Ovary (tissue), 9 donors: Measurements from ENCODE around the gene ACTN1. TPM values are rescaled to one million over a fixed set of nuclear protein-coding genes. Genes with fewer than 3 reads are reported as not detected.

ENCODE experiments used
- DNase-seq, 5 donors: peaks; one replicate each; pipeline ENCODE4 v3.0.0-alpha.2; 2019 to 2020
- H3K27ac ChIP-seq, 2 donors: fragments of 200-600 bp; one replicate each; pipeline versions ENCODE4 v1.5.1 to v1.8.0; 2019 to 2022
- H3K27me3 ChIP-seq: fragments of 200-600 bp; one replicate; pipeline ENCODE4 v1.8.0; 2022
- H3K36me3 ChIP-seq: fragments of 200-600 bp; sonication (generic); one replicate; pipeline ENCODE4 v1.5.1; 2019
- H3K4me1 ChIP-seq: one replicate; pipeline ENCODE4 v1.8.1; 2013; ENCODE audit warnings: mild to moderate bottlenecking, moderate library complexity; ENCODE audit not compliant: insufficient read depth
- H3K4me3 ChIP-seq: fragments of 200-600 bp; sonication (generic); one replicate; pipeline ENCODE4 v1.5.1; 2017
- H3K9me3 ChIP-seq, 2 donors: fragments of 200-600 bp in 1 of 2; sonication (generic) in 1 of 2; one replicate each; pipeline versions ENCODE4 v1.5.1 to v1.8.1; 2013 to 2019; ENCODE audit warnings: mild to moderate bottlenecking in 1 of 2, moderate library complexity in 1 of 2
- EP300 ChIP-seq: sonication (generic); formaldehyde crosslinking; IDR thresholded peaks from one replicate; pipeline ENCODE4 v1.6.1; 2017; ENCODE audit warnings: antibody characterized with exemption
- POLR2A ChIP-seq: fragments of 450-650 bp; IDR thresholded peaks from one replicate; pipeline ENCODE4 v1.6.1; 2017; ENCODE audit warnings: antibody characterized with exemption, mild to moderate bottlenecking, moderate library complexity
- WGBS, 3 donors: extraction: QIAGEN DNeasy Blood & Tissue Kit in 1 of 3; methylation state at CpG; one replicate each; pipeline versions ENCODE4 v1.1.5 to v1.1.7; 2013 to 2017; 5-methylcytosine and 5-hydroxymethylcytosine counted together
- intact Hi-C, 4 donors: fragments of 100-400 bp; cut with DNase I; formaldehyde crosslinking; loops; one replicate each; pipeline versions ENCODE4 v1.11.0 to v1.15.1; 2022 to 2023
- polyA plus RNA-seq, 2 donors: library from polyadenylated mRNA; stranded (reverse); fragments of 200-250 nt in 1 of 2; fragments of 350-450 nt in 1 of 2; fragmentation: Illumina TruSeq in 1 of 2; extraction: RNeasy Lipid Tissue Mini Kit (QIAGEN cat#74804) in 1 of 2; gene quantifications; one replicate each; pipeline ENCODE4 v1.2.3, GENCODE V29; 2013 to 2014
- total RNA-seq, 7 donors: library from RNA; depleted of rRNA in 2 of 7; stranded (reverse); fragments of >200 nt in 2 of 7; fragmentation: NEBNext Ultra II Directional in 3 of 7; extraction: Animal tissue kit (Norgen Biotek cat#: 25700) in 3 of 7; gene quantifications; one replicate each; pipeline versions ENCODE4 v1.1.0 to v1.2.4, GENCODE V29; 2016 to 2023
- TF ChIP-seq, protein P1 (sequence below), 3 donors: fragments of 450-650 bp in 2 of 3; fragments of 200-600 bp in 1 of 3; IDR thresholded peaks; one replicate each; pipeline versions ENCODE4 v1.5.1 to v1.8.0; 2016 to 2022; ENCODE audit warnings: antibody characterized with exemption in 3 of 3, mild to moderate bottlenecking in 1 of 3
- donor health status: DM: no; HTN: no; CAD: no; lungs with moderate emphysema.
- donor health status: DM: no; HTN: no; CAD: no.
- donor health status: Bipolar disorder and iron deficiency.
- donor health status: DM: yes; HTN: yes; CAD: no.
- donor health status: DM: no; HTN: no; CAD: no.
- donor health status: DM: yes; HTN: yes; CAD: no.

The ACTN1 gene
- total and polyA plus RNA-seq, 9 donors, result 39.0 to 203 (median 138) TPM

DNA sequence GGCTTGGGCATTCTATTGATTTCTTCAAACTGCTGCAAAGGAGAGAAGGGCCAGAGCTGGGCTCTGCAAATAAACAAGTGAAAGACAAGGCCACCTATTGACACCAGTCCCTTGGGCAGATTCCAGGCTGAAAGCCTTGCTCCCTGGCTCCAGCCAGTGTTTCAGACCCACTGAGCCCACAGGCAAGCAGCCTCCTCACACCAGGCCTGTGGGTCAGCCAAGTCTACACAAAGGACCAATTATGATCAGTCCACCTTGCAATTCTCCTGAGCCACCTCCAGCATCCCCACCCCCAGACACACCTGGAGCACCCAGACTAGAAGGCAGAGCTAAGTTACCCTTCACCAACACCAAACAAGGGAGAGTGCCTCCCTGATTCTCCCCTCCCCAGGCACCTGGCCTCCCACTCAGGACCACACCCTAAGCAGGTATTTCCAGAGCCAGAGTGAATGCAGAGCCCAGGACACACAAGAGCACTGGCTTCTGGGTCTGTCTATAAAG is 13.8 kb downstream of the ACTN1 start:
- no peaks in the 10 kb centered on the region for H3K9me3 ChIP-seq
- H3K27ac ChIP-seq, result no peak overlapping the region
- no peak for DNase-seq
- no peaks in the 10 kb centered on the region for H3K36me3 ChIP-seq
- H3K27me3 ChIP-seq, result no peaks in the 10 kb centered on the region
- peaks cover 49% of the 10 kb centered on the region for H3K4me1 ChIP-seq
- no peak overlapping the region for H3K4me3 ChIP-seq
- TF ChIP-seq EP300 (no peak), POLR2A (no peak)
- TF ChIP-seq, protein P1, sequence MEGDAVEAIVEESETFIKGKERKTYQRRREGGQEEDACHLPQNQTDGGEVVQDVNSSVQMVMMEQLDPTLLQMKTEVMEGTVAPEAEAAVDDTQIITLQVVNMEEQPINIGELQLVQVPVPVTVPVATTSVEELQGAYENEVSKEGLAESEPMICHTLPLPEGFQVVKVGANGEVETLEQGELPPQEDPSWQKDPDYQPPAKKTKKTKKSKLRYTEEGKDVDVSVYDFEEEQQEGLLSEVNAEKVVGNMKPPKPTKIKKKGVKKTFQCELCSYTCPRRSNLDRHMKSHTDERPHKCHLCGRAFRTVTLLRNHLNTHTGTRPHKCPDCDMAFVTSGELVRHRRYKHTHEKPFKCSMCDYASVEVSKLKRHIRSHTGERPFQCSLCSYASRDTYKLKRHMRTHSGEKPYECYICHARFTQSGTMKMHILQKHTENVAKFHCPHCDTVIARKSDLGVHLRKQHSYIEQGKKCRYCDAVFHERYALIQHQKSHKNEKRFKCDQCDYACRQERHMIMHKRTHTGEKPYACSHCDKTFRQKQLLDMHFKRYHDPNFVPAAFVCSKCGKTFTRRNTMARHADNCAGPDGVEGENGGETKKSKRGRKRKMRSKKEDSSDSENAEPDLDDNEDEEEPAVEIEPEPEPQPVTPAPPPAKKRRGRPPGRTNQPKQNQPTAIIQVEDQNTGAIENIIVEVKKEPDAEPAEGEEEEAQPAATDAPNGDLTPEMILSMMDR (IDR thresholded peaks at IDR 0.05), result no peak
- intact Hi-C loops, result no loop called here

DNA sequence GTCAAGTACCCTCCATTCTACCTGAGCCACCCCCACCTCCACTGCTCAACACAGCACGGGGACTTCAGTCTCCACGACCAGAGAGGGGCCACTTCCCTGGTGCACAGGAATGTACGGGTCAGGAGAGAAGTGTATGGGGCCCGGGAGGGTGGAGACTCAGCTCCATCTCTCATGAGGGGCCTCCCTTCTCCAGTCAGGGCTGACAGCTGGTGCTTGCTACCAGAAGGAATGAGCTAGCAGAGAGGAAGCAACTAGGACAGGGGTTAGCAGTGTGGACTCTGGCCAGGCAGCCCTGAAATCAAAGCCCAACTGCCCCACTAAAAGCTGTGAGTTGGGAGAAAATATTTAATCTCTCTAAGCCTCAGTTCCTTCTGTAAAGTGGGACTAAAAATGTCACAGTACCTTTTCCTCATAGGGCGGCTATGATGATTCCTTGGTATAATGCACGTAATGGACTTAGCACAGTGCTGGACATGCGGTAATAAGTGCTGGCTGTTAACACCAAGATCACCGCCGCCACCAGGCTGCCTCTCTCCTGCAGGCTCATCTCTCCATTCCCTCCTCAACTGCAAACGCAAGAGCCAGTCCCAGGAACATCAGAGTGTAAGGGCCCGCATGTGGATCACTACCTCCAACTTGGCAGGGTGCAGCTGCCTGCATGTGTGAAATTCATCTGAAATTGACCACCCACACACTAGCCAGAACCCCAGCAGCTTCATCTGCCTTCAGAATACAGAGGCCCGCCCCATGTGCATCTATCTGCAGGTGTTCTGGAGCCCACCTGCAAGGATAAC is 14.6 kb downstream of the ACTN1 start:
- H3K27ac ChIP-seq, result no peak overlapping the region
- DNase-seq, result no peak
- intact Hi-C loops, result no loop called here

DNA sequence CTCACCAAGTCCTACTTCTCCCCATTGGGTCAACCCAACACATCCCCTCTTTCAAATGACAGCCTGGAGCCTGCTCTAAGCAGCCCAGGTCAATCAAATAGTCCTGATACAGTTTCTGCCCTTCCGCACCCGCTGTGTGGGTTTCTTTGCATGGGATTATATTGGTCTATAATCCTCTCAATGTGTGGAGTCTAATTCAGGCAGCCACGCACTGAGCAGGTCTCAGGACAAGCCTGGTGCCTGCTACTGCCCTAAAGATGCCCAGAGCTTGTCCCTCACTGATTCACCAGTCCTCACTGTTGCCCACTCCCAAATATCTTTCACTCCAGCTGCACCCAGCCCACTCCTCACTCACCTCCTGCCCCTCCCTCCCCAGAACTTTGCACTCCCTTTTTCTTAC is 16.4 kb downstream of the ACTN1 start:
- no peaks in the 10 kb centered on the region for H3K27me3 ChIP-seq
- H3K4me1 ChIP-seq, result peaks cover 39% of the 10 kb centered on the region
- intact Hi-C loops, result no loop called here
- H3K9me3 ChIP-seq, result no peaks in the 10 kb centered on the region
- DNase-seq, result no peak
- TF ChIP-seq EP300 (no peak), POLR2A (no peak)
- TF ChIP-seq, protein P1 (IDR thresholded peaks at IDR 0.05), result no peak
- no peak overlapping the region for H3K4me3 ChIP-seq
- H3K27ac ChIP-seq, result no peak overlapping the region
- H3K36me3 ChIP-seq, result no peaks in the 10 kb centered on the region
- WGBS, 3 donors, result 97 to 100% (median 97%) methylated on average over 3 of the region's 3 CpGs

More for the DNA sequence above, 14.6 kb downstream of the ACTN1 start:
- Histone ChIP-seq H3K36me3 (no peaks in the 10 kb centered on the region), H3K9me3 (no peaks in the 10 kb centered on the region), H3K4me1 (peaks cover 43% of the 10 kb centered on the region), H3K27me3 (no peaks in the 10 kb centered on the region), H3K4me3 (no peak overlapping the region)
- TF ChIP-seq POLR2A, result no peak
- TF ChIP-seq EP300, result no peak
- WGBS, 3 donors, result 40 to 48% (median 41%) methylated on average over 12 of the region's 12 CpGs

DNA sequence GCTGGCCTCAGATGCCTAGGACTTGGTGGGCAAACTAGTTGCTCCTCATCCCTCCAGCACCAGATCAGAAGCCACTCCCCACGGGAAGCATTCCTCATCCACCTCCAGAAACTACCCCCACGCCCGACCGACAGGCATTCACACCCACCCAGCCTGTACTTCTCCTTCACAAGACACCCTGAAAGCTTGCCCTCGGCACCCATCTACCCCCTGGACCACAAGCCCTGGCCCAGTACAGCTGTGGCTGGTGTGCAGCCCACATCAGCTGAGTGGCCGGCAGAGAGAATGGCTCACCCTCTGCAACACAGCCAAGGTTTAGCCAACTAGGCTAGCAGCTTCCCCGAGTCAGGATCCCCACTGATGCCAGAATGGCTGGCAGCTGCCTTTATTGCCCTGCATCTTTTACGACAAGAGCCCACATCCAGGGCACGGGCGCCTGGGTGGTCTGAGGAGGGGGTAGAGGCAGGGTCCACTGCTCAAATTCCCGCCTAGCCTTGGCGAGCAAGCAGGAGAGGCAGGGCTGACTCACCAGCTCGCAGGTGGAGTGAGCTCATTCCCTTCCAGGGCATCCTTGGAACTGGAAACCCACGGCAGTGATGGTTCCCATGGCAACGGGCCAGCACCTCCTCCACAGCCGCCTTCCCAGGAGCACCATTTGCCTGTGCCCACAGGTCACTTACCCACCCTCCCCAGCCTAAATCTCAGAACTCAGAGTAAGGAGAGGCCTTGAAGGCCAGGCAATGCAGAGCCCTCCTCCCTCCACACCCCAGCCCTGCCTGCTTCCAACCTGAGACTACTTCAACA is 17.1 kb downstream of the ACTN1 start:
- WGBS, 3 donors, result 50 to 59% (median 53%) methylated on average over 16 of the region's 16 CpGs
- Histone ChIP-seq H3K27ac (no peak overlapping the region), H3K36me3 (no peaks in the 10 kb centered on the region), H3K4me3 (no peak overlapping the region), H3K9me3 (no peaks in the 10 kb centered on the region), H3K27me3 (no peaks in the 10 kb centered on the region), H3K4me1 (peaks cover 39% of the 10 kb centered on the region)
- peak in 1 of 5 donors; percentile 49 for DNase-seq
- TF ChIP-seq EP300, result no peak
- TF ChIP-seq, protein P1 (IDR thresholded peaks at IDR 0.05), result no peak
- intact Hi-C loops, result no loop called here
